Measurements from ENCODE around the gene LONRF2.
"Not testable (repeated sequence)": the region's sequence is repeated elsewhere in the genome, so short reads cannot be mapped to it uniquely, and the experiment has no call there.

Gene LONRF2

GRCh38 chr2:100321866-100322820 is at the start of gene LONRF2:
LONRF2 (minus strand) TSS chr2:100322501; CDS start chr2:100322093, 408 bp downstream.
- no peak for DNase-seq

DNA sequence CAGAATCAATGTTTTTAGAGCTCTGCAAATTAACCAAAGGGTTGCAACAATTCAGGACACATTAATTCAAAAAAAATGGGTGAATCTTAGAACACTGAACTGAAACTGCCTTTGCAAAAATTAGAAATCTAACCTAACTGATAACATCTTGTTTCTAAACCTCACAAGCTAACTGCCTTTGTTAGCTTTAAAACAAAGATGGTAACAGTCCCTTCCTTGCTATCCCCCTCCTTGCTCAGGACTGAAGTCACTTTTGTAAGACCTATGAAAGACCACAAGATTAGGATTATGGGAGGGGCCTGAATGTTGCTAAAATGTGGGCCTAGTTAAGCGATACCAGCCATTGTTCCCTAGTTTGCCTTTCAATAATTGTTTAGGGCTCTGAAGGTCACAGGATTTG is 44.9 kb upstream of the LONRF2 start:
- DNase-seq: no peak

- DNase-seq: peak; percentile 4 to 44
Observed at GRCh38 chr2:100365434-100365833, 43.1 kb upstream of the LONRF2 start.

DNA sequence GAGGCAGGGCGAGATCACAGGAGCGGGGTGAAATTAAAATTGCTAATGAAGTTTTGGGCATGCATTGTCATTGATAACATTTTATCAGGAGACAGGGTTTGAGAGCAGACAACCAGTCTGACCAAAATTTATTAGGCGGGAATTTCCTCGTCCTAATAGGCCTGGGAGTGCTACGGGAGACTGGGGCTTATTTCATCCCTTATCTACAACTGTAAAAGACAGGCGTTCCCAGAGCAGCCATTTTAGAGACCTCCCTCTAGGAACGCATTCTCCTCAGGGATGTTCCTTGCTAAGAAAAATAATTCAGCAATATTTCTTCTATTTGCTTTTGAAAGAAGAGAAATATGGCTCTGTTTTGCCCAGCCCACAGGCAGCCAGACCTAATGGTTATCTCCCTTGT is 40.0 kb upstream of the LONRF2 start:
- not testable (repeated sequence) for DNase-seq

DNA sequence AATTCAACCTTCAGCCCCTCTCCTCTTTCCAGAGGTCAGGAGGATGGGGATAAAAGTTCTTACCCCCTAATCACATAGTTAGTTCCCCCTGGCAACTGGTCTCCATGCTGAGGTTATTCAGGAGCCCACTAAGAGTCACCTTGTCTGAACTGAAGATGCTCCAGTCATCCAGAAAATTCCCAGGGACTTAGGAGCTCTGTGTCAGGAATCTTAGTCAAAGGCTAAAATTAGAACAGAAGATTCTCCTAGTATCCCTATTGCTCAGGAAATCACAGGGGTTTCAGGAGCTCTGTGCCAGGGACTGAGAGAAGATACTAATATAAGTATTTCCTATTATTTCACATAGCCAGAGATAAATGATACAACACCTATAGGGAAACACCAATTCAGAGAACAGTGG is 37.3 kb upstream of the LONRF2 start:
- DNase-seq: no peak

- no peak for DNase-seq
Observed at GRCh38 chr2:100358554-100358953, 36.3 kb upstream of the LONRF2 start.

- DNase-seq: no peak
Observed at GRCh38 chr2:100352521-100352920, 30.2 kb upstream of the LONRF2 start.

GRCh38 chr2:100350661-100351185 is 28.4 kb upstream of the LONRF2 start:
- no peak for DNase-seq

DNA sequence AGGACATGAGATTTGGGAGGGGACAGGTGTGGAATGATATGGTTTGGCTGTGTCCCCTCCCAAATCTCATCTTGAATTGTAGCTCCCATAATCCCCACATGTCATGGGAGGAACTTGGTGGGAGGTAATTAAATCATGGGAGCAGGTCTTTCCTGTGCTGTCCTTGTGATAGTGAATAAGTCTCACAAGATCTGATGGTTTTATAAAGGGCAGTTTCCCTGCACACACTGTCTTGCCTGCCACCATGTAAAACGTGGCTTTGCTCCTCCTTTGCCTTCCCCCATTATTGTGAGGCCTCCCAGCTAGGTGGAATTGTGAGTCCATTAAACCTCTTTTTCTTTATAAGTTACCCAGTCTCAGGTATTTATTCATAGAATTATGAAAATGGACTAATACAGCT is 22.8 kb upstream of the LONRF2 start:
- not testable (repeated sequence) for DNase-seq

GRCh38 chr2:100344433-100344832 is 22.1 kb upstream of the LONRF2 start:
- no peak for DNase-seq

DNA sequence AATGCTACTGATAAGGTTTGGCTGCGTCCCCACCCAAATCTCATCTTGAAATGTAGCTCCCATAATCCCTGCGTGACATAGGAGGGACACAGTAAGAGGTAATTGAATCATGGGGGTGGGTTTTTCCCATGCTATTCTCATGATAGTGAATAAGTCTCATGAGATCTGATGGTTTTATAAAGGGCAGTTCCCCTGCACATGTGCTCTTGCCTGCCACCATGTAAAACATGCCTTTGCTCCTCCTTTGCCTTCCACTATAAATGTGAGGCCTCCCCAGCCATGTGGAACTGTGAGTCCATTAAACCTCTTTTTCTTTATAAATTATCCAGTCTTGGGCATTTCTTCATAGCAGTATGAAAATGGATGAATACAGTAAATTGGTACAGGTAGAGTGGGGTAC is 20.2 kb upstream of the LONRF2 start:
- DNase-seq: not testable (repeated sequence)

- DNase-seq: no peak
Observed at GRCh38 chr2:100339823-100340222, 17.5 kb upstream of the LONRF2 start.

DNA sequence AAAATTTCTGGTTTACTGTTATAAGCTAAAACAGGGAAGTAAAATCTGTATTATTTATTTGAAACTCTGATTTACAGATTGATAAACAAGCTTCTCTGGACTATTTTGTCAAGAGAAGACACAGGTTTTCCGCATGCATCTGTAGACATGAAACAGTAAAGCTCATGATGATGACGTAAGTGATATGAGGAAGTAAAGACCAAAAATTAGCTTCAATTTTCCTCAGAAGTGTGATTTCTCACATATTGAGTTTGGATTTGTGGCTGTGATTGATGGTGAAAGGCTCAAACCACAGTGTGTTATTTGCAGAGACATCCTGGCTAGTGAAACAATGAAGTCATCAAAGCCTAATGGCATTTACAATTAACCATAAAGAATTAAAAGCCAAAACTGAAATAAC is 12.6 kb upstream of the LONRF2 start:
- no peak for DNase-seq

- no peak for DNase-seq
Observed at GRCh38 chr2:100327742-100328141, 5.4 kb upstream of the LONRF2 start.

- no peak for DNase-seq
Observed at GRCh38 chr2:100321179-100321865, 979 bp downstream of the LONRF2 start.

- DNase-seq: no peak
Observed at GRCh38 chr2:100320547-100321178, 1.6 kb downstream of the LONRF2 start.

DNA sequence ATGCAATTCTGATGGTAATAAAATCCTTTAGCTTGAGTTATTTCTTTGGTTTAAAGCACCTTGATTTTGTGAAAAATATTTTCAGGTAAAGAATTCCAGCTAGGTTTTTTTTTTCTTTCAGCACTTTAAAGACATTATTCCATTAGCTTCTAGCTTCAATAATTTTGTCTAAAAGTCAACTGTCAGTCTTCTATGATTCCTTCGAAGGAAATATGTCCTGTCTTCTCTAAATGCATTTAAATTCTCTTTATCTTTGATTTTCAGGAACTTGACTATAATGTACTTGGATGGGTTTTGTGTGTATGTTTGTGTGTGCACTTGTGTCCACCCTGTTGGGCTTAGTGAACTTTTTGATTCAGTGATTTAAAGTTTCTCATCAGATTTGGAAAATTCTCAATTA is 4.7 kb downstream of the LONRF2 start:
- DNase-seq: no peak

DNA sequence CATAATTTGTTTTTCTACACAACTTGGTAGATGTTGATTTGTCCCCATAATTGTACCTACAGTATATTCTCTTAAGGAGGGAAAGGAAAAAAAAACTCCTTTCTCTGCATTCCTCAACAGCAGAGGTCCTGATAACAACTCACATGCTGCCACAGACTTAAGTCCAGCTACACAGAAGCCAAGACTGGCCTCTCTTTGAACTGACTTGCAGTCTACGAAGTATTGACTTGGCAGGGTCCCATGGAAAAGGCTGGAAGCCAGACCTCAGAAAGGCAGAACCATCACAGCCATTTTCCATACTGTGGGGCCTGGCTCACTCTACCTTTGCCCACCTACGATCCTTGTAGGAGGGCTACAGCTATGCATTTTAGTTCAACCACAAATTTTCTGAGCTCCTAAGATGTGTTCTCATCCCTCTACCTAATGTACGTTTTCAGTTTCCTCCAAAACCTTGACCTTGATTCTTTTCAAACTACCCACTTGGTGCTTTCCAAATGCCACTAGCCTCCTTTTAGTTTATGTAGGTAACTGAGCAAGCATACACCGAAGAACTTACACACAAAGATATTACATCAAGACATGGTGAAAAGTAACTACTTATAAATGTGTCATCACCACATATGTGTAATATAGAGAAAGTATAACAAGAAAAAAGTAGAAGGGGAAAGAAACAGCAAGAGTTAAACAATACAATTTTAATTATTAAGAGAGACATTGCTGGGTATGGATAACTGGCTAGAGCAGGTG is 12.2 kb downstream of the LONRF2 start:
- no peak for DNase-seq

DNA sequence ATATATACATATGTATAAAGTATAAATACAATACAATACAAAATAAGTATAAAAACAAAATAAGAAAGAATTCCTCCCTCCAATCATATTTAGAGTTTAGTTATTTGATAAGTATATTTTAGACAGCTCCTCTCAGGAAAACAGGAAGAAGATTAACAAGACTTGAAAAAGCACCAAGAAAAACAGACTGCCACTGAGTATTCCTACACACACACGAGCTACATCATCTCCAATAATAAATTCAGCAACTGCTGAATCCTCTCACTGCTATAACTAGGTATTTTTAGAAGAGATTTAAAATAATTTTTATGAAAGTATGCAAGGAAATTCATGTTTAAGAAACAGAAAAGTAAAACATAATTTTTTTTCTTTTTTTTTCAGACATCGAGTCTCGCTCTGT is 13.0 kb downstream of the LONRF2 start:
- no peak for DNase-seq

DNA sequence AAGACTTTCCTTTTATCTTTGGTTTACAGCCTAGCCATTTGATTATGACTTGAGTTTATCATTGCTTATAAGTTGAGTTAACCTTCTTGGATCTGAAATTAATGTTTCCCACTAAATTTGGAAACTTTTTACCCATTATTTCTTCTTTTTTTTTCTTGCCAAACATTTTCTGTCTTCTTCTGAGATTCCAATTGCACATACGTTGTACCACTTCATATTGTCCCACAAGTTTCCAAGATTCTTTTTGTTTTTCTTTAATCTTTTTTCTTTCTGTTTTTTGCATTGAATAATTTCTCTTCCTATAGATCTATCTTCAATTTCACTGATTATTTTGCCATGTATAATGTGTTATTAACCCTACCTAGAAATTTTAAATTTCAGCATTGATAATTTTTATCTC is 18.6 kb downstream of the LONRF2 start:
- DNase-seq: no peak

DNA sequence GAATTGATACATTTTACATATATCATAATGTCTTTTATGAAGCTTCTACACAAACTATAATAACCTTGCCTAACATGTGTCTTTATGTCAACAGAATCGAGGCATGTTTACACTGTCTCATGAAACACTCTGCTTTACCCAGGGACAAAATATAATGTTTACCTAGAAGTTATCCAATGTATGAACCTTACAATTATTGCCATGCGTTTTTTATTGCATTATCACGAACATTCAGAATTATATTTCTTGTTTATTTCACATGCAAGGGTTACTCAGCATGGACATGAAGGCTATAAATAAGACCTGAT is 19.8 kb downstream of the LONRF2 start:
- DNase-seq: no peak

DNA sequence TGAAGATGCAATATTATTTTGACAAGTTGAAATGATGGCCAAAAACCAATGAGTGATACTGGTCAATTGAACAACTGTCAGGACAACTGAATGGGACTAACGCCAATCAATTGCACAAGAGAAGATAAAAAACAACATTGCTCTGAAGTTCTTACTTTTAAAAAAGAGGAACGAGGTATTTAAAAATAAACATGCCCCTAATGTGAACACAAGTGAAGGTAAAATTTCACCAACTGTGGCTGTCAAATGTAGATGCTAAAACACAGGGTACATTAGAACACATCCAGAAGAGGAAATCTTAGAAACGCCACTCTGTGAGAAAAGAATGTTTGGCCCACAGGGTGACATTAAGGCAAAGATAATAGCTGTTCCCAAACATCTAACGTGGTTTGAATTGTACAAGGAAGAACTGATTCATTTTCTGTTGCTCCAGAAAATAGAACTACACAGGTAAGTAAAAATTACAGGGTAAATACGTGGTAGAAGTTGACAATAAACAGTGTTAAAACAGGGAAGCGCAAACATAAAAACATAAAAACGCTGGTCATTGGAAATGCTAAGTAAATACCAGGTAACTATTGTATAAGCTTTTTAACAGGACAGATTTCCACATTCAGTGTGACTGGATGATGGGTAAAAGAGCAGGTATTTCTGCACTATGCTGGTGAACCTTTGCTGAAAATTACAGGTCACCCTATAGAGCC is 20.3 kb downstream of the LONRF2 start:
- DNase-seq: no peak

All from NCI-H446 (cell line).